ENCODE data around the gene MTMR10. TPM values are rescaled to one million over a fixed set of nuclear protein-coding genes. Genes with fewer than 3 reads are reported as not detected.
A peak's percentile ranks its signal among the peaks of the same experiment; 100 is the strongest.

MTMR10 gene
- total and polyA plus RNA-seq, 4 donors, result 9.0 to 35.0 (median 11.6) TPM

DNA sequence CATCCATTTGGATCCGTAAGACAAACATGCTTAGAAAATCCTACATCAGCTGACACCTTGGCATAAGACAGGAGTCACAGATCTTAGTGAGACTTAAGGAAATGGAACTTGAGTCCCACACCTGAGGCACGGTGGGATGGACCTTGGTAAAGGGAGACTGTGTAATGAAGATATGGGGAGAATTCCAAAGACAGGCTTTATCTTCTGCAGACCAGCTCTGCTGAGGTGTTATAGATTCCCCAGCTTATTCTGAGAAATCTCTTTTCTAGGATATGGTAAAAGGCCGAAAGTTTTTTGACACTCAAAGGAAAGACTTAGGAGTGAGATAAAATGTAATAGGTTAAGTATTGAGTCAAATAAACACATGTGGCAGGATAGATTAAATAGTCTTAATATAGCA, 8.3 kb upstream of the MTMR10 start:
- ATAC-seq (ENCODE audit: low FRiP score) (no peak), DNase-seq (no peak)
- Histone ChIP-seq H3K4me1 (ENCODE audit: control insufficient read depth in 1 of 2, insufficient read depth in 2 of 2, low read length in 2 of 2) (no peaks in the 10 kb centered on the region), H3K9me3 (ENCODE audit: control insufficient read depth, low read length) (peaks cover 3% of the 10 kb centered on the region), H3K36me3 (ENCODE audit: control insufficient read depth in 1 of 2, insufficient read depth in 2 of 2, low read length in 1 of 2) (no peaks in the 10 kb centered on the region), H3K27me3 (ENCODE audit: control insufficient read depth in 1 of 2, insufficient read depth in 2 of 2, low read length in 1 of 2) (no peaks in the 10 kb centered on the region), H3K27ac (ENCODE audit: low read depth in 1 of 2, low read length in 2 of 2) (no peak overlapping the region), H3K4me3 (ENCODE audit: low read length in 2 of 2) (no peak overlapping the region)
- intact Hi-C loops (cut with DNase I), result loop anchor here in 1 of 2 donors (10.0 kb wide), 2 partner anchors 325 to 485 kb away; partner anchors contain the start of gene KLF13
- WGBS, 2 donors, result 83% methylated on average over 3 of the region's 3 CpGs

- no peak overlapping the region for H3K4me3 ChIP-seq (ENCODE audit: low read length in 2 of 2)
- no peaks in the 10 kb centered on the region for H3K36me3 ChIP-seq (ENCODE audit: control insufficient read depth in 1 of 2, insufficient read depth in 2 of 2, low read length in 1 of 2)
- no peaks in the 10 kb centered on the region for H3K27me3 ChIP-seq (ENCODE audit: control insufficient read depth in 1 of 2, insufficient read depth in 2 of 2, low read length in 1 of 2)
- intact Hi-C loops (cut with DNase I), result loop anchor here in 1 of 2 donors (10.0 kb wide), 2 partner anchors 328 to 488 kb away; partner anchors contain the start of gene KLF13
- no peaks in the 10 kb centered on the region for H3K4me1 ChIP-seq (ENCODE audit: control insufficient read depth in 1 of 2, insufficient read depth in 2 of 2, low read length in 2 of 2)
- 91 to 95% methylated on average over 1 of the region's 1 CpG for WGBS, 2 donors
- peaks cover 3% of the 10 kb centered on the region for H3K9me3 ChIP-seq (ENCODE audit: control insufficient read depth, low read length)
- H3K27ac ChIP-seq (ENCODE audit: low read depth in 1 of 2, low read length in 2 of 2), result no peak overlapping the region
- ATAC-seq (ENCODE audit: low FRiP score), result no peak
- no peak for DNase-seq
Observed at GRCh38 chr15:30997270-30997669, 5.8 kb upstream of the MTMR10 start.

DNA sequence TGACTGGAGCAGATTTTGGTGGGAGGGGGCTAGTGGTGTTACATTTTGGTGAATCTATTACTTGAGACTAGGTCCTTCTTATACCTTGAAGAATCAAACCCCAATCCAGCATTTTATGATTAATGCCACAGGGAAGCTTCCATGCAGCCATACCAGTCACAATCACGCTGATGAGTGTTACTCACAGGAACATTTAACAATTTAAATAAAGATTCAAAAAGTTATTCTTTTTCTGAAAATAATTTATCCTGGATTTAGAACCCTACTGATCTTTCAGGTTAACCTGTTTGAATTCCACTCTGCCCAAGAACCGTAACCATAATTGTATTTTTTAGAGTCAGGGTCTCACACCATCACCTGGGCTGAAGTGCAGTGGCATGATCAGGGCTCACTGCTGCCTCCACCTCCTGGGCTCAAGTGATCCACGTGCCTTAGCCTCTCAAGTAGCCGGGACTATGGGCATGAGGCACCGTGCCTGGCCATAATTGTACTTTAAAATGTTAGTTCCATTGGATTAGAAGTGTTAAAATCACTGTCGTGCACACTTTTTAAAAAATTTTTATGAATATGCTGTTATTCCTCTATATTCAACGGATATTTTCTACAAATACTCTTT, 929 bp upstream of the MTMR10 start:
- intact Hi-C loops (cut with DNase I), result loop anchor here in 1 of 2 donors (5.0 to 10.0 kb wide), 3 partner anchors 90 to 492 kb away; partner anchors contain the start of genes FAN1 and KLF13
- 70 to 76% methylated on average over 7 of the region's 7 CpGs for WGBS, 2 donors

GRCh38 chr15:30990446-30991254, 778 bp downstream of the MTMR10 start:
- no peaks in the 10 kb centered on the region for H3K27me3 ChIP-seq (ENCODE audit: control insufficient read depth in 1 of 2, insufficient read depth in 2 of 2, low read length in 1 of 2)
- DNase-seq (peak in 1 of 2 donors; percentile 47), ATAC-seq (ENCODE audit: low FRiP score) (no peak)
- intact Hi-C loops (cut with DNase I), result loop anchor here in 1 of 2 donors (5.0 to 10.0 kb wide), 3 partner anchors 88 to 494 kb away; partner anchors contain the start of genes FAN1 and KLF13
- H3K4me3 ChIP-seq (ENCODE audit: low read length in 2 of 2), result peak overlapping the region; percentile 86 to 90
- H3K36me3 ChIP-seq (ENCODE audit: control insufficient read depth in 1 of 2, insufficient read depth in 2 of 2, low read length in 1 of 2), result no peaks in the 10 kb centered on the region
- H3K27ac ChIP-seq (ENCODE audit: low read depth in 1 of 2, low read length in 2 of 2), result peak overlapping the region; percentile 6 to 80
- H3K9me3 ChIP-seq (ENCODE audit: control insufficient read depth, low read length), result no peaks in the 10 kb centered on the region
- WGBS, 2 donors, result 4 to 5% methylated on average over 24 of the region's 24 CpGs
- no peaks in the 10 kb centered on the region for H3K4me1 ChIP-seq (ENCODE audit: control insufficient read depth in 1 of 2, insufficient read depth in 2 of 2, low read length in 2 of 2)

More for the DNA sequence above, 929 bp upstream of the MTMR10 start:
- DNase-seq (no peak), ATAC-seq (ENCODE audit: low FRiP score) (no peak)
- no peaks in the 10 kb centered on the region for H3K4me1 ChIP-seq (ENCODE audit: control insufficient read depth in 1 of 2, insufficient read depth in 2 of 2, low read length in 2 of 2)
- no peaks in the 10 kb centered on the region for H3K27me3 ChIP-seq (ENCODE audit: control insufficient read depth in 1 of 2, insufficient read depth in 2 of 2, low read length in 1 of 2)
- peak overlapping the region in 1 of 2 donors; percentile 86 for H3K27ac ChIP-seq (ENCODE audit: low read depth in 1 of 2, low read length in 2 of 2)
- H3K9me3 ChIP-seq (ENCODE audit: control insufficient read depth, low read length), result no peaks in the 10 kb centered on the region
- H3K36me3 ChIP-seq (ENCODE audit: control insufficient read depth in 1 of 2, insufficient read depth in 2 of 2, low read length in 1 of 2), result no peaks in the 10 kb centered on the region
- H3K4me3 ChIP-seq (ENCODE audit: low read length in 2 of 2), result peak overlapping the region; percentile 86 to 90

DNA sequence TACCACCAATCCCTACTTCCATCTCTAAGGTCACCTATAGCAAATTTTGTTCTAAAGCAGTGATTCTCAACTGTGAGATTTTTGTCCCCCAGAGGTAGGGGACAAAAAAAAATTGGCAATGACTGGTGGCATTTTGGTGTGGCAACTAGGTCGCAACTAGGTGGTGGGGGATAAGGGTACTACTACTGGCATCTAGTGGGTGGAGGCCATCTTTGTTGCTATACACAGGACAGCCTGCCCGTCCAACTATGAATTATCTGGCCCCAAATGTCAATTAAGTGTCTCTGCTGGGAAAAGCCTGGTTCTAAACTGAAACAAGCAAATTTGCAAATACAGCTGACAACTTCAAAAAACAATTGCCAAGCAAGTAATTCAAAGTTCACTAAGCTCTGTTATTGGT, 1.4 kb downstream of the MTMR10 start:
- 52 to 60% methylated on average over 2 of the region's 2 CpGs for WGBS, 2 donors

GRCh38 chr15:30985081-30985531, 6.3 kb downstream of the MTMR10 start:
- Histone ChIP-seq H3K36me3 (ENCODE audit: control insufficient read depth in 1 of 2, insufficient read depth in 2 of 2, low read length in 1 of 2) (no peaks in the 10 kb centered on the region), H3K27me3 (ENCODE audit: control insufficient read depth in 1 of 2, insufficient read depth in 2 of 2, low read length in 1 of 2) (no peaks in the 10 kb centered on the region), H3K4me3 (ENCODE audit: low read length in 2 of 2) (no peak overlapping the region), H3K27ac (ENCODE audit: low read depth in 1 of 2, low read length in 2 of 2) (peak overlapping the region in 1 of 2 donors; percentile 21), H3K9me3 (ENCODE audit: control insufficient read depth, low read length) (no peaks in the 10 kb centered on the region), H3K4me1 (ENCODE audit: control insufficient read depth in 1 of 2, insufficient read depth in 2 of 2, low read length in 2 of 2) (peaks cover 0 to 2% of the 10 kb centered on the region in 2 donors)
- ATAC-seq (ENCODE audit: low FRiP score) (no peak), DNase-seq (peak in 1 of 2 donors; percentile 53)
- 6 to 9% methylated on average over 3 of the region's 3 CpGs for WGBS, 2 donors
- intact Hi-C loops (cut with DNase I), result no loop called here

More for the DNA sequence above, 1.4 kb downstream of the MTMR10 start:
- Histone ChIP-seq H3K4me1 (ENCODE audit: control insufficient read depth in 1 of 2, insufficient read depth in 2 of 2, low read length in 2 of 2) (peaks cover 0 to 2% of the 10 kb centered on the region in 2 donors), H3K27ac (ENCODE audit: low read depth in 1 of 2, low read length in 2 of 2) (no peak overlapping the region), H3K9me3 (ENCODE audit: control insufficient read depth, low read length) (no peaks in the 10 kb centered on the region), H3K27me3 (ENCODE audit: control insufficient read depth in 1 of 2, insufficient read depth in 2 of 2, low read length in 1 of 2) (no peaks in the 10 kb centered on the region), H3K36me3 (ENCODE audit: control insufficient read depth in 1 of 2, insufficient read depth in 2 of 2, low read length in 1 of 2) (no peaks in the 10 kb centered on the region), H3K4me3 (ENCODE audit: low read length in 2 of 2) (peak overlapping the region in 1 of 2 donors; percentile 86)
- intact Hi-C loops (cut with DNase I), result loop anchor here in 1 of 2 donors (5.0 to 10.0 kb wide), 3 partner anchors 88 to 495 kb away; partner anchors contain the start of genes FAN1 and KLF13
- DNase-seq (no peak), ATAC-seq (ENCODE audit: low FRiP score) (no peak)

- no peaks in the 10 kb centered on the region for H3K9me3 ChIP-seq (ENCODE audit: control insufficient read depth, low read length)
- peaks cover 0 to 2% of the 10 kb centered on the region in 2 donors for H3K4me1 ChIP-seq (ENCODE audit: control insufficient read depth in 1 of 2, insufficient read depth in 2 of 2, low read length in 2 of 2)
- WGBS, 2 donors, result 51 to 54% methylated on average over 6 of the region's 6 CpGs
- intact Hi-C loops (cut with DNase I), result no loop called here
- H3K27me3 ChIP-seq (ENCODE audit: control insufficient read depth in 1 of 2, insufficient read depth in 2 of 2, low read length in 1 of 2), result no peaks in the 10 kb centered on the region
- DNase-seq, result no peak
- H3K36me3 ChIP-seq (ENCODE audit: control insufficient read depth in 1 of 2, insufficient read depth in 2 of 2, low read length in 1 of 2), result no peaks in the 10 kb centered on the region
- H3K27ac ChIP-seq (ENCODE audit: low read depth in 1 of 2, low read length in 2 of 2), result peak overlapping the region in 1 of 2 donors; percentile 36
- ATAC-seq (ENCODE audit: low FRiP score), result no peak
- H3K4me3 ChIP-seq (ENCODE audit: low read length in 2 of 2), result no peak overlapping the region
Observed at GRCh38 chr15:30984542-30984941, 6.9 kb downstream of the MTMR10 start.

DNA sequence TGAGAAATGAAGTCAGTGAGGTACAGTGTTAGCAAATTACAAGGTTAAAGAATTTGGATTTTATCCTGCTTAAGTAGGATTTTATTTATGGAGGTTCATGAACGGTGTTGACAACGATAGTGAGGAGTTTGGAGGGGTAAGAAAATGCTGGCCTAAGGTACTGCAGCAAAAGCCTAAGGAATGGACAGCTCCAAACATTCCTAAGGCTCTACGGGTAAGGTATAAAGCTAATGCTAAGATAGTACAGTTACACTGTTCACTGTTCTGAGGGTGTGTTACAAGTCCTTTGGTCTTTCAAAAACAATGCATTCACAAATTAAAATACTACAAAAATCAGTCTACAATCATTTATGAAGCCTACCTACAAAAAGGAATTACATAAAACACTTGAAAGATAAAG, 7.3 kb downstream of the MTMR10 start:
- Histone ChIP-seq H3K27ac (ENCODE audit: low read depth in 1 of 2, low read length in 2 of 2) (no peak overlapping the region), H3K4me3 (ENCODE audit: low read length in 2 of 2) (no peak overlapping the region)
- intact Hi-C loops (cut with DNase I), result no loop called here

More for the DNA sequence above, 7.3 kb downstream of the MTMR10 start:
- Histone ChIP-seq H3K27me3 (ENCODE audit: control insufficient read depth in 1 of 2, insufficient read depth in 2 of 2, low read length in 1 of 2) (no peaks in the 10 kb centered on the region), H3K4me1 (ENCODE audit: control insufficient read depth in 1 of 2, insufficient read depth in 2 of 2, low read length in 2 of 2) (peaks cover 0 to 2% of the 10 kb centered on the region in 2 donors), H3K9me3 (ENCODE audit: control insufficient read depth, low read length) (no peaks in the 10 kb centered on the region), H3K36me3 (ENCODE audit: control insufficient read depth in 1 of 2, insufficient read depth in 2 of 2, low read length in 1 of 2) (no peaks in the 10 kb centered on the region)
- ATAC-seq (ENCODE audit: low FRiP score) (no peak), DNase-seq (no peak)
- 60 to 72% methylated on average over 3 of the region's 3 CpGs for WGBS, 2 donors

Data from aorta (tissue), 5 donors.